Activated T-cell treated with anti-CD3 and anti-CD28 coated beads, Interleukin-2, amount 50 U/mL, for 72 hours (primary cell): Measurements from ENCODE around the gene SYT15. TPM values are rescaled to one million over a fixed set of nuclear protein-coding genes. Genes with fewer than 3 reads are reported as not detected.

ENCODE experiments used
- ATAC-seq, 2 donors: fragments of 150-1000 bp; cut with Tn5 transposase; replicated peaks in 1 of 2; 2 replicates each; pipeline ENCODE4 v1.10.0; 2021; ENCODE audit warnings: moderate library complexity in 2 of 2, mild to moderate bottlenecking in 1 of 2
- DNase-seq, 2 donors: peaks; one replicate each; pipeline ENCODE4 v3.0.0; 2021 to 2022; ENCODE audit warnings: mixed read lengths in 1 of 2
- H3K27ac Mint-ChIP-seq: one replicate; pipeline ENCODE4 v1.8.0; 2022; ENCODE audit warnings: mild to moderate bottlenecking, moderate library complexity, mixed read lengths
- H3K27me3 Mint-ChIP-seq: one replicate; pipeline ENCODE4 v1.8.0; 2022; ENCODE audit warnings: low read depth, mixed read lengths
- H3K36me3 Mint-ChIP-seq, 2 donors: one replicate each; pipeline ENCODE4 v1.8.0; 2022; ENCODE audit warnings: mixed read lengths in 2 of 2, mild to moderate bottlenecking in 1 of 2; ENCODE audit not compliant: insufficient read depth in 2 of 2
- H3K4me1 Mint-ChIP-seq: one replicate; pipeline ENCODE4 v1.8.0; 2022; ENCODE audit warnings: low read depth, mixed read lengths
- H3K4me3 Mint-ChIP-seq, 2 donors: one replicate each; pipeline ENCODE4 v1.8.0; 2022; ENCODE audit warnings: mild to moderate bottlenecking in 2 of 2, mixed read lengths in 2 of 2, moderate library complexity in 2 of 2
- H3K9me3 Mint-ChIP-seq, 2 donors: one replicate each; pipeline ENCODE4 v1.8.0; 2022; ENCODE audit warnings: mixed read lengths in 2 of 2
- total RNA-seq, 2 donors: library from RNA; stranded (reverse); gene quantifications; one replicate each; pipeline ENCODE4 v1.2.3, GENCODE V29; 2022

The SYT15 gene
- total RNA-seq, 2 donors from 2014 or later: 1.6 TPM; not detected in 1

DNA sequence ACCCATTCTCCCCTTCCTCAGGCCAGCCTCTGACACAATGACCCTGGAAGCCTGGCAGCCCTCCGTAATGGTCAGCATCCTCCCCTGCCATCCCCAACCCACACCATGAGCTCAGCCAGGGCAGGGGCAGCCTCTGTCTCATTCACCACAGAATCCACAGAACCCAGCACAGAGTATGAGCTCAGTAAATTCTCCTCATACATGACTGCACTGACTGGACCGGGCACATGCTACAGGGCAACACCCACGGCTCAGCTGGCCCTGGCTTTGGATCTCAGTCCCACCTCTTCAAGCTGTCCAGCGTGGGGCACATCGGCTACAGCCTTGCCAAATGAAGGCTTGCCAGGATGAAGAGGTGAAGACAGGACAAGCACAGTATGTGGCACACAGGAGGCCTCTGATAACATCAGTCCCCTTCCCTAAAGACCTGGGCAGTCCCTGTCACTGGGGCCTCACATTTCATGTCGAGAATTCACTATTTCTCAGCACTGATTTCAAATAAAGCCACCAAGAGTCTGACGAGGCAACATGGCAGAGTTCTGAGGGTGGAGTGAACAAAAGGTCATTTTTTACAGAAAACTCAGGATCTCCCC is 30.3 kb upstream of the SYT15 start:
- Mint-ChIP-seq H3K4me3 (no peak overlapping the region), H3K27ac (no peak overlapping the region), H3K36me3 (no peaks in the 10 kb centered on the region), H3K9me3 (no peaks in the 10 kb centered on the region), H3K4me1 (no peaks in the 10 kb centered on the region), H3K27me3 (no peaks in the 10 kb centered on the region)
- ATAC-seq (no peak), DNase-seq (no peak)

DNA sequence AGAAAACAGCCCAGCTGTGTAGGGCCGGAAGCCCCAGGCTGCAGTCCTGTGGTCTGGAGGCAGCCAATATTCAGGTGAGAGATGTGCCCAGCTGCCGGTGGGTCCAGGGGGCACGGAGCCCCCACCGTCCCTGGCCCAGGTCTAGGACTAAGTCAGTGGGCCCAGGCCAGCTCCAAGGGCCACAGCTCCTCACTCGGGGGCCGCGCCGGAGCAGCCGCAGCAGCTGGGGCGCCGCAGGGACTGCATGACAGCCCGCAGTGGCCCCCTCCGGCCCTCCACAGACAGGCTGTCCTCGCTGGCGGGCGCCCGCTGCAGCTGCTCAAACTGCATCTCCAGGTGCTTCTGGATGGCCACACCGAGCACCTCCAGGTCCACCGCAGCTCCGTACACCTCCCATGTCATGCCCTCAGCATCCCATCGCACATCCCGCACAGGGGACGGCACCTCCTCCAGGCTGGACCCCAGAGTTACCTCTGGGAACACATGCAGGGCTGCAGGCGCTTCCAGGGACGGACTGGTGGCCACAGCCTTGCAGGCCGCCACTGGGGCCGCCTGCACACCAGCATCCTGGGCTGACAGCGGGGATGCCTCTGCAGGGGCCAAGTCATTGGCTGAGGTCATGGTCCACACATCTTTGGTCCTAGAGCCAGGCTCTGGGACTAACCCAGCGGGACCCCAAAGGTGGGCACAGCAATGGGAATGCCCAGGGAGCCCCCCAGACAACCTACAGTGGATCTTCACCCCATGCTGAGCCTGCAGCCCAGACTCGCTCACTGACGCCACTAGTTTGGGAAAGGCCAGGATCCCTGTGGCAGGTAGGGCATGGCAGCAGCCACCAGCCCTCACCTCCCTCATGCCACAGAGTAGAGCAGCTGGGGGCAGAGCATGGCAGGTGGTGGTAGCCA is 29.5 kb upstream of the SYT15 start:
- DNase-seq (no peak), ATAC-seq (no peak)
- Mint-ChIP-seq H3K9me3 (no peaks in the 10 kb centered on the region), H3K27ac (no peak overlapping the region), H3K36me3 (no peaks in the 10 kb centered on the region), H3K4me3 (no peak overlapping the region), H3K27me3 (no peaks in the 10 kb centered on the region), H3K4me1 (no peaks in the 10 kb centered on the region)

DNA sequence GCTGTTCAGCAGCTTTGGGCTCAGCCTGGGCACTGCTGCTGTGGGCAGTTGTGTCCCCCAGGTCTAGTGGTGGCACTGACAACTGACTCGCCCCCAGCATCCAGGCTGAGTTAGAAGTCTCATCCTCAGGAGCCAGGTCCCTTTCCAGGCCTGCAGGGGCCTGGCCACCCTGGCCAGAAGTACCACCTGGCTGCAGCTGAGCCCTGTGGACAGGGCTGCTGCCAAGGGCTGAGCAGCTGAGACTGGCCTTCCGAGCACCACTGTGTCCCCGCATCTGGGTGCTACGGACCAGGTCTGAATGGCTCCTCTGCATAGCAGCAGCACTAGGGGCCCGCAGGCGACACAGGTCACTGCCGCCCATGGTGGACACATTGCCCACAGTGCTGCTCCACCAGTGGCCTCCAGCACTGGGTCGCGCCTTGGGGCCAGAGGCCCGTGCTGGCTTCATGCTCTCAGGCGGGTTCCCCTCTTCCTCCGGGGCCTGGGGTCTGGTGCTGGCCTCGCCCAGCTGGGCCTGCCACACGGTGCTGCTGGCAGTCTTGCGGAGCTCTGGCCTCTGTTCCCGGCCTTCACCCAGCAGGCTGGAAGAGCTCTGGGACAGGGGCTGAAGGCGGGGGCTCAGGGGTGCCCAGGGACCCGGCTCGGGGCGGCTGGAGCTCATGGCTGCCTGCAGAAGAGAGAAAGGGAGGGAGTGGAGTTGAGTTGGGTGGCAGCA is 28.7 kb upstream of the SYT15 start:
- no peaks in the 10 kb centered on the region for H3K9me3 Mint-ChIP-seq
- no peaks in the 10 kb centered on the region for H3K27me3 Mint-ChIP-seq
- H3K27ac Mint-ChIP-seq: no peak overlapping the region
- no peaks in the 10 kb centered on the region for H3K4me1 Mint-ChIP-seq
- H3K4me3 Mint-ChIP-seq: no peak overlapping the region
- no peaks in the 10 kb centered on the region for H3K36me3 Mint-ChIP-seq
- no peak for DNase-seq
- ATAC-seq: no peak

DNA sequence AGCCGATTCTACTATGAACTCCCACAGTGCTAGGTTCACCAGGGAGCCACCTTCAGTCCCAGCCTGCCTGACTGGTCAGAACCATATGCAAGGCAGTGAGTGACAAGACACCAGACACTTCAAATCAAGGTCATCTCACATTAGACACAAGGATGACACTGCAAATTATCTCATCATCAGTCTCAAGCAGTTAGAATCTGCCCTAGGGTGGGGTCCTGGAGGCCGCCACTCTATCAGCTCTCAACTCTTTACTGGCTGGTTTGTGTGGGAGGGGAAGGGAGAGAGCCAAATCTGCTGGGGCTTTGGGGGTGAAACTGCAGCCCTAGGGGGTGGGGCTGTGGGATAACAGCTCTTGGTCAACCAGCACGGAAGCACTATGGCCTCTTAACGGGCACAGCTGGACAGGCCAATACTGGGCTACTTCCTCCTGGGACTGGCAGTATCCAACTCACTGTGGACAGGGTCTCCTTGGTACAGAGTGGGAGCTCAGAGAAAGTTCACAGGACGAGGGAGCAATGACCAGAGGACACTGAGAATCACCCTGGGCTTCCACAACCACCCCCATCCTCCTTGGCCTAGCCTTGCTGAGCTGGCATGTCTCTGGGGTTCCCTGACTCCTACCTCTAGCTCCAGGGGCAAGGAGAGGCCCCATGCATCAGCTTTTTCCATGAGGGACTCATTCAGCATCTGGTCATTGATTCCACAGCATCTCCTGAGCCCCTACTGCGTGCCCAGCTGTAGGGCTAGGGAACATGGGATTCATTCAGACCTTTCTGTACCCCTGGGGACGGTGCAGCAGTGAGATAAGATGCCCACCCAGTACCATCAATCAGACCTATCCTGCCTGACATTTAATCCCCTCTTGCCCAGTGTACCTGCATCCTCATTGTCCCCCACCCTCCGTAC is 27.9 kb upstream of the SYT15 start:
- DNase-seq (no peak), ATAC-seq (no peak)
- H3K27ac Mint-ChIP-seq: no peak overlapping the region
- H3K27me3 Mint-ChIP-seq: no peaks in the 10 kb centered on the region
- no peak overlapping the region for H3K4me3 Mint-ChIP-seq
- no peaks in the 10 kb centered on the region for H3K4me1 Mint-ChIP-seq
- H3K9me3 Mint-ChIP-seq: no peaks in the 10 kb centered on the region
- no peaks in the 10 kb centered on the region for H3K36me3 Mint-ChIP-seq

- no peaks in the 10 kb centered on the region for H3K36me3 Mint-ChIP-seq
- no peak overlapping the region for H3K4me3 Mint-ChIP-seq
- ATAC-seq (no peak), DNase-seq (no peak)
- H3K9me3 Mint-ChIP-seq: no peaks in the 10 kb centered on the region
- H3K27me3 Mint-ChIP-seq: no peaks in the 10 kb centered on the region
- H3K4me1 Mint-ChIP-seq: peaks cover 2% of the 10 kb centered on the region
- no peak overlapping the region for H3K27ac Mint-ChIP-seq
Observed at GRCh38 chr10:46551701-46552525, 27.0 kb upstream of the SYT15 start.

DNA sequence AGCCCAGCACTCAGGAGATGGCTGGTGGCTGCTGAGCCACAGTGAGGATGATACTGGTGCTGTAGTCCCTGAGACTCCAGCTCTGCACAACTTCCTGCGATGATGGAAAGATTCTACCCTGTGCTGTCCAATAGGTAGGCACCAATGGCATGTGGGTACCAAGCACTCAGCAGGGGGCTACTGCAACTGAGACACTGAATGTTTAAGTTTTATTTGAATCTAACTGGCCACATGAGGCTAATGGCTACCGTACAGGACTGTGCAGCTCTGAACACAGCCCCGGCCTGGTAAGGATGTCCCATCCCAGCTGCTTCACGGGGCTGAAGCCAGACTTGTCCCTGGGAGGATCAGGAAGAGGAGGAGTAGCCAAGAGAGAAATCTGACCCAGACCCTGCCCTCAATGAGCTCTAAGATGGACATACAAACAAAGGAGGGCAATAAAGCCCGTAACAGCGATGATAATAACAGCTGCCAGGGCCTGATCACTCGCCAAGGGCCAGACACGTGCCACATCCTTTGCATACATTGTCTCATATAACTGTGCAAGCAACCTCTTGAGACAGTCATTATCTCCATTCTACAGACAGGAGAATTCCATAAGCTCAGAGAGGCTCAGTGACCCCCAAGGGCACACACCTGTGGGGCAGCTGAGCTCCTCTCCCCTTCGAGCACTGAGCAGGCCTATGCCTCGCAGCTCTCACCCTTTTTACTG is 26.2 kb upstream of the SYT15 start:
- Mint-ChIP-seq H3K4me1 (peaks cover 6% of the 10 kb centered on the region), H3K27ac (no peak overlapping the region), H3K27me3 (no peaks in the 10 kb centered on the region), H3K36me3 (no peaks in the 10 kb centered on the region), H3K4me3 (no peak overlapping the region), H3K9me3 (no peaks in the 10 kb centered on the region)
- ATAC-seq: no peak
- DNase-seq: no peak

DNA sequence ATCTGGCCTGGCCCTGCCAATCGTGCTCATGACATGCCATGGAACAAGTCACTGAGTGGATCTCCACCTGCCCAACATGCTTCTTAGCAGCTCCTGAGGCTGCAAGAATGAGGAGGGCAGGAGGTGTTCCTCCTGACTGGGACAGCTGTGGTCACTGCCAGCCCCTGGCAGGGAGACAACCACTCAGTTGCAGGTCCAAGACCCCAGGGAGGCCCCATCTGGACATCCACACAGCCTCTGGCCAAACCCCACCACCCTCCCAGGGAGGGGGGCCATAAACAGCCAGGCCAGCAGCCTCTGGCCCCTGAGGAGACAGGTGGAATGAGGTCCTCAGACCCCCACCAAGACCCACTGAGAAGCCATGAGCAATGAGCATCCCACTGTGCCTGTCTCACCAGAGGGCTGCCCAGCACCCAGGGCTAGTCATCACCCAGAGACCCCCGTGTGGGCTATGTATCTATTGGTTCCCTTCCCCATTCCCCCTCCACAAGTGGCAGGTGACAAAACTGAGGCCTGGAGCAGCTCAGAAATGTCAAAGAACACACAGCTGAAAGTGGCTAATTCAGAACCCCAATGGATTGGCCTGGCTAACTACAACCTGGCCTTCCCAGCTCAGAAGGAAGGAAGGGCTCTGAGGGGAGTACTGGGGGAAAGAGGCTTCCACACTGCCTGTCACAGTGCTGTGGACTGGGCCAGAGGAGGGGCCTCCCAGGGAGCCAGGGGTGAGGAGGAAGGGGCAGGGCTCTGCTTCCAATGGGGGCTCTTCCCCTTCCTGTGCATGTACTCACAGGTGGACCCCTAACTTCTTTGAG is 25.5 kb upstream of the SYT15 start:
- no peak overlapping the region for H3K27ac Mint-ChIP-seq
- no peaks in the 10 kb centered on the region for H3K9me3 Mint-ChIP-seq
- H3K4me1 Mint-ChIP-seq: peaks cover 6% of the 10 kb centered on the region
- H3K4me3 Mint-ChIP-seq: no peak overlapping the region
- ATAC-seq: no peak
- no peak for DNase-seq
- no peaks in the 10 kb centered on the region for H3K27me3 Mint-ChIP-seq
- no peaks in the 10 kb centered on the region for H3K36me3 Mint-ChIP-seq

GRCh38 chr10:46554166-46554781 is 24.7 kb upstream of the SYT15 start:
- DNase-seq: no peak
- Mint-ChIP-seq H3K27ac (no peak overlapping the region), H3K36me3 (no peaks in the 10 kb centered on the region), H3K4me1 (peaks cover 6% of the 10 kb centered on the region), H3K9me3 (no peaks in the 10 kb centered on the region), H3K4me3 (no peak overlapping the region), H3K27me3 (no peaks in the 10 kb centered on the region)
- ATAC-seq: no peak

DNA sequence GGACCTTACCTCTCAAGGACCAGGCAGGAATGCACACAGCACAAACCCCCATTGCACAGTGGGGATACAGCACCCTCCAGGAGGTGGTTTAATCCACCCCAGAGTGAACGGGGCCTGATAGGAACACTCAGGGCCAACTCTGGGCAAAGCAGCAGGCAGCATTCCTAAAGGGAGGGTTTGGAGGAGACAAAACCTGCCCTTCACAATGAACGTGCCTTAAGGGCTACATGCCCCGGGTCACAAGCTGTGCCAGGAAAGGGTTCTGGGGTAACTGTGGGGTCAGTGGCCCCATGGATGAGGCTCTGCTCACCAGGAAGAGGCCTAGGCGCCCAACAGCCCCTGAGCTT is 23.6 kb upstream of the SYT15 start:
- DNase-seq: no peak
- H3K4me1 Mint-ChIP-seq: peaks cover 6% of the 10 kb centered on the region
- H3K27ac Mint-ChIP-seq: no peak overlapping the region
- no peaks in the 10 kb centered on the region for H3K36me3 Mint-ChIP-seq
- H3K9me3 Mint-ChIP-seq: no peaks in the 10 kb centered on the region
- no peak overlapping the region for H3K4me3 Mint-ChIP-seq
- ATAC-seq: no peak
- H3K27me3 Mint-ChIP-seq: no peaks in the 10 kb centered on the region

DNA sequence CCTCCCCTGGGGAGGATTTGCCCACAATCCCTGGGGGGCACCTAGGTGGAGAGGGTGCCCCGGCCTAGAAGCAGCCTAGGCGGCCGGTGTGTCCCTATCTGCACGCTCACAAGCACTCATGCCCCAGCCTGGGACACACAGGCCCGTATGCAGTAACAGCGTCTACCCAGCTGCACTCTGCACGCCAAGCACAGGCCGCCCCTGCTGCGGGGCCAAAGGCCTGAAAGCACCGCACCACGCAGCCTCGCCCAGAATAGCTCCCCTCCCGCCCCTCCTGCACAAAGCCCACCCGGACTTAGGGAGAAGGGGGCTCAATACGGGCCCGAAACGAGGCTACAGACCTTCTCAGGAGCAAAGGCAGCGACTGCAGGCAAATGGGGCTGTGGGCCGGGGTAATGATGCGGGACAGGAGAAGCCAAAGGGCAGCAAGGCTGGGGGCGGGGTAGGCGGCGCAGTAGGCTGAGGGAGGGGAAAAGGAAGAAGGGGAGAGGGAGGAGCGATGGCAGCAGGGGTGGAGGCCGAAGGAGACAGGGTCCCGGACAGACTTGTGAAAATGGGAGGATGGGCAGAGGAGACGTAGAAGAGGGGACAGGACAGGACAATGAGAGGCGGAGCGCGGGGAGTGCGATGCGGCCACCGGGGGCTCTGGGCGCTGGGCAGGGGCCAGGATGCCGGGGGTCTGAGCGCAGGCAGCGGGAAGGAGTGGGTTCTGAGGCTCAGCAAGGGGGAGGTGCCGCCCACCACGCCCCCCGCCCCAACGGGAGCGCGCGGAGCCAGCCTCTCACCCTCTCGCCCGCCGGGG is 23.0 kb upstream of the SYT15 start:
- DNase-seq: no peak
- no peaks in the 10 kb centered on the region for H3K27me3 Mint-ChIP-seq
- peak; percentile 7 for ATAC-seq

More for the DNA sequence above, 23.0 kb upstream of the SYT15 start:
- Mint-ChIP-seq H3K9me3 (no peaks in the 10 kb centered on the region), H3K4me1 (peaks cover 6% of the 10 kb centered on the region), H3K27ac (no peak overlapping the region), H3K4me3 (peak overlapping the region; percentile 57 to 68), H3K36me3 (no peaks in the 10 kb centered on the region)
